SJCRH30 (cell line): Measurements from ENCODE around the gene CTNNA2. TPM values are rescaled to one million over a fixed set of nuclear protein-coding genes. Genes with fewer than 3 reads are reported as not detected.
A peak's percentile ranks its signal among the peaks of the same experiment; 100 is the strongest.

Experiments
- DNase-seq, 2 experiments: peaks; one replicate each; pipeline ENCODE4 v3.0.0-alpha.2; 2015 to 2020
- H3K27ac ChIP-seq: fragments of 250-450 bp; sonication (Bioruptor Pico); 2 replicates; pipeline ENCODE4 v1.5.1; 2020; ENCODE audit warnings: mild to moderate bottlenecking, moderate library complexity
- H3K27me3 ChIP-seq: fragments of 250-450 bp; sonication (Bioruptor Pico); 2 replicates; pipeline ENCODE4 v1.5.1; 2020; ENCODE audit warnings: mild to moderate bottlenecking, moderate library complexity
- H3K36me3 ChIP-seq: fragments of 250-450 bp; sonication (Bioruptor Pico); 2 replicates; pipeline ENCODE4 v1.5.1; 2020; ENCODE audit warnings: mild to moderate bottlenecking, moderate library complexity
- H3K4me1 ChIP-seq: fragments of 250-450 bp; sonication (Bioruptor Pico); 2 replicates; pipeline ENCODE4 v1.5.1; 2020; ENCODE audit warnings: mild to moderate bottlenecking, moderate library complexity
- H3K4me3 ChIP-seq: fragments of 250-450 bp; sonication (Bioruptor Pico); 2 replicates; pipeline ENCODE4 v1.5.1; 2020; ENCODE audit warnings: mild to moderate bottlenecking, moderate library complexity
- H3K9me3 ChIP-seq: fragments of 250-450 bp; sonication (Bioruptor Pico); replicated peaks from 2 replicates; pipeline ENCODE4 v1.5.1; 2020; ENCODE audit warnings: mild to moderate bottlenecking, moderate library complexity
- total RNA-seq: library from RNA; depleted of rRNA; stranded (reverse); fragments of >200 nt; shearing (Covaris generic); gene quantifications from 2 replicates; pipeline ENCODE4 v1.2.3, GENCODE V29; 2014

The CTNNA2 gene
- total RNA-seq, 1 experiment from 2014 or later = not detected

DNA sequence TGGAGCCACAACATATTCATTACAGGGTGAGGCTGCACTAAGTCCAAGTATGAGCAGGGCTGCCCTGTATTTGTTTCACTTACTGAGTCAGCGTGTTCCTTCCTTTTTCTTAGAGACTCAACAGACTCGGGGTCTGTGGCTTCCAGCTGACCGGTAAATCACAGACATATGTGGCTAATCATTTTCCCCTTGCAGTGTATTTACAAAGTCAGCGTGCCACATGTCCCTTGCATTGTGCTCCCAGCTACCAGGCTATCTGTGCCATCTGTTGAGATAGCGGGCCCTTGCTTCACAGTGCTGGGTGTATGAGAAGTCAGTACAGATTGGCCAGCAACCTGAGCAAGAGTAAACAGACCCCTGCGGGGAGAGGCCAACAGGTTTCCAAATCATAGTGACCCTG is 537.4 kb downstream of the CTNNA2 start:
- Histone ChIP-seq H3K27ac (no peak overlapping the region), H3K4me3 (no peak overlapping the region), H3K4me1 (no peaks in the 10 kb centered on the region), H3K9me3 (no peaks in the 10 kb centered on the region), H3K36me3 (no peaks in the 10 kb centered on the region), H3K27me3 (peaks cover 3% of the 10 kb centered on the region; the same call in 1 of the 2 replicates)
- no peak for DNase-seq

DNA sequence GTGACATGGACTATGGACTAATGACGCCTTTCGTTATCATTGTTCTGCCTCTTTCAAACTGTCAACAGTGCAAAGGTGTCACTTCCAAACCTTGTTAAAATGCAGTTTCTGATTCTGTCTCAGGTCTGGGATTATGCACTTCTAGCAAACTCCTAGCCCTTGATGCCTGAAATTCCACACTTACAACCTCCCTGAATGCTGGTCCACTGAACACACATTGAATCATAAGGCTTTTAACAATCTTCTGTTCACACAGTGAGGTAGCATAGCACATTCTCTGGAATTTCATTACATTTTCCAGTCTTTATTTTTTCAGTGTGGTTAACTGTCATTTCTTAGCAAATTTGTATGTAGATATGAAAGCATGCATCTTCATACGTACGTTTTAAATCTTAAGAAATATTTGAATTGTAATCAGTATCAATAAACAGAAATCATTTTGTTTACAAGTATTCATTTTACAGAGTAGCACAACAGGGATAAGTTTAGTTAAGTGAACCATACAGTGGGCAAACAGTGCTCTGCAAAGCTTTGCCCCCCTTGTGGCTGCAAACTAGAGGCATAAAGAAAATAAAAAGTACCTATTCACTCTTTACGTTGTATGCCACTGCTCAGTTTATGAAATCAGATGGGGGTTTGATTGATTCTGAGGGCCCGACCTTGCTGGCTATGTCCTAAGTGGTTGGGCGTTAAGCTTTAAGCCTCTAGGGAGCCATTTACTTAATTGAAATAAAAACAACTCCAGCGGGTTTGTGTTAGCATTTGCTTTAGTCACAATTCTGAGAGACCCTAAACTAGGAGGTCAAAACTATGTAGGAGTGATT is 540.9 kb downstream of the CTNNA2 start:
- DNase-seq = no peak
- peaks cover 3% of the 10 kb centered on the region; the same call in 1 of the 2 replicates for H3K27me3 ChIP-seq
- no peak overlapping the region for H3K4me3 ChIP-seq
- H3K36me3 ChIP-seq = no peaks in the 10 kb centered on the region
- no peaks in the 10 kb centered on the region for H3K4me1 ChIP-seq
- no peak overlapping the region for H3K27ac ChIP-seq
- H3K9me3 ChIP-seq = no peaks in the 10 kb centered on the region

DNA sequence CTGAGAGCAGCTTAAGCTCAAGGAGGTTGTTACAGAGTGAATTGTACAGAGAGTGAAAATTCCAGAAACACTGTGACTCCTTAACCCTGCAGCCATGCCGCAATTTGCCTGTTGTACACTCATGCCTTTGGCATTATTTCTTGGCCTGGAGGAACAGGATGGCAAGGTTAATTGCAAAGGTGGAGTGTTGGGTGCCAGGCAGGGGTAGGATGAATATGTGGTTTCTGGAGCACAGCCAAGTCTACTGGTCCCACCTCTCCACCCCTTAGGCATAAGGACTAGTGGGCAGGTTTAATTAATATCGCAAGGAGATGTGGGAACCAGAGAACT is 541.5 kb downstream of the CTNNA2 start:
- no peaks in the 10 kb centered on the region for H3K9me3 ChIP-seq
- no peak for DNase-seq

GRCh38 chr2:80057956-80058355 is 545.1 kb downstream of the CTNNA2 start:
- no peaks in the 10 kb centered on the region for H3K9me3 ChIP-seq
- no peaks in the 10 kb centered on the region for H3K4me1 ChIP-seq
- H3K36me3 ChIP-seq = no peaks in the 10 kb centered on the region
- H3K27ac ChIP-seq = no peak overlapping the region
- H3K27me3 ChIP-seq = peaks cover 3% of the 10 kb centered on the region; the same call in 1 of the 2 replicates
- DNase-seq = no peak
- H3K4me3 ChIP-seq = no peak overlapping the region

More for the DNA sequence above, 541.5 kb downstream of the CTNNA2 start:
- Histone ChIP-seq H3K4me1 (no peaks in the 10 kb centered on the region), H3K36me3 (no peaks in the 10 kb centered on the region), H3K4me3 (no peak overlapping the region), H3K27me3 (peaks cover 3% of the 10 kb centered on the region; the same call in 1 of the 2 replicates), H3K27ac (no peak overlapping the region)

- no peaks in the 10 kb centered on the region for H3K4me1 ChIP-seq
- H3K27ac ChIP-seq = no peak overlapping the region
- no peaks in the 10 kb centered on the region for H3K36me3 ChIP-seq
- no peaks in the 10 kb centered on the region for H3K9me3 ChIP-seq
- H3K4me3 ChIP-seq = no peak overlapping the region
- DNase-seq = no peak
- peaks cover 3% of the 10 kb centered on the region; the same call in 1 of the 2 replicates for H3K27me3 ChIP-seq
Observed at GRCh38 chr2:80058562-80058961, 545.7 kb downstream of the CTNNA2 start.

DNA sequence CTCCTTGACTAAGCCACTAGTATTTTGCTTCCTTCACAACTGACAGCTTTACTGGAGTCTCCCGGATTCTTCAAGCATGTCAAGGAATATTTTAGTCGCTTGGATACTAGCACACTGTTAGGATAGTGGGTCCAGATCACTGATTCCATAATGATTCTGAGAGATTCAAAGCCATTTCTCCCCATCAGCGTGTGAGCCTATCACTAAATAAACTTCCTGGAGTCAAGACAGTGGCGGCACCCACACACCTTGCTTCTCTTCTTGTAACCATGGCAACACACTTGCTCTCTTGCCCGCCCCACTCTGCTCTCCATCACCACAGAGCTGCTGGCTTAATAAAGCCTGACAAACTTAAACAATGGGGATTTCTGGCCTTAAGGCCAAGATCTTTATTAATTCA is 546.6 kb downstream of the CTNNA2 start:
- no peak overlapping the region for H3K27ac ChIP-seq
- DNase-seq = no peak
- H3K36me3 ChIP-seq = no peaks in the 10 kb centered on the region
- no peaks in the 10 kb centered on the region for H3K4me1 ChIP-seq
- no peaks in the 10 kb centered on the region for H3K9me3 ChIP-seq
- peaks cover under 1% of the 10 kb centered on the region; the same call in 1 of the 2 replicates for H3K27me3 ChIP-seq
- H3K4me3 ChIP-seq = no peak overlapping the region

DNA sequence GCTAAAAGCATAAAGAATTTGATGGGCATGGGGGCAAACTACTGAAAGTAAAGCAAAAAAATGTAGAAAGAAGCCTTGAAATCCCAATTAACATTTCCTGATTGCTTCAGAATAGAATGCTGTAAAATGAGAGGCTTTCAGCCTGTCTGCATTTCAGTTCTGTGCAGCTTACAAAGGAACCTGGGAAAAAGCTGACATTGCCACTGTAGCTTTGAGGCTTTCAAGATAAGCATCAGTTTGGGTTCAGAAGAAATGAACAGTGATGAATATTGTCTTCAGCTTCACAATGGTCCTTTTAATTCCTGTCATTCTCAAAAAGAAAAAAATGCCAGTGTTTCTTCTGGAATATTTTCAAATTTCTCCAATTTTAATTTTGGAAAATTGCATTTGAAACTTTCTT is 549.0 kb downstream of the CTNNA2 start:
- H3K4me1 ChIP-seq = no peaks in the 10 kb centered on the region
- H3K4me3 ChIP-seq = no peak overlapping the region
- H3K27me3 ChIP-seq = no peaks in the 10 kb centered on the region; the same call in 1 of the 2 replicates
- no peaks in the 10 kb centered on the region for H3K36me3 ChIP-seq
- H3K9me3 ChIP-seq = no peaks in the 10 kb centered on the region
- DNase-seq = no peak
- no peak overlapping the region for H3K27ac ChIP-seq

DNA sequence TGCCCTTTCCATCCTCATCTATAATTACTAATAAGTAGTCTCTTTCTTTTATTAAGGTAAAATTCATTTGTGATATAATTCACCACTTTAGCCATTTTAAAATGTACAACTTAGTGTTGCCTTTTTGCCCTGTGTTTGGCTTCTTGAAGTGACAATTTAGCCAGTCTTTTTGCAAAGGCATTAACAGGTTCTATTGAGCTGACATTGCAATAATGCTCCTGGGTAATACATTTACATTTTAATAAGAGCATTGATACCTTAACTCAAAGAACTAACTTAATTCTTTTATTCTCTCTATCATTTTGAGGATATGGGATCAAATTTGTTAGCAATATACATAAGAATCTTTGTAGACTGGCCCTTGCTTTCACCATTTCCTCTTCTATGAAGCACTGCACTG is 549.4 kb downstream of the CTNNA2 start:
- H3K36me3 ChIP-seq = no peaks in the 10 kb centered on the region
- H3K9me3 ChIP-seq = no peaks in the 10 kb centered on the region
- DNase-seq = no peak
- H3K27me3 ChIP-seq = no peaks in the 10 kb centered on the region; the same call in 1 of the 2 replicates
- H3K4me1 ChIP-seq = no peaks in the 10 kb centered on the region
- no peak overlapping the region for H3K4me3 ChIP-seq
- no peak overlapping the region for H3K27ac ChIP-seq

- no peak overlapping the region for H3K27ac ChIP-seq
- no peak overlapping the region for H3K4me3 ChIP-seq
- no peaks in the 10 kb centered on the region for H3K36me3 ChIP-seq
- H3K4me1 ChIP-seq = no peaks in the 10 kb centered on the region
- no peaks in the 10 kb centered on the region for H3K9me3 ChIP-seq
- no peaks in the 10 kb centered on the region; the same call in 1 of the 2 replicates for H3K27me3 ChIP-seq
- no peak for DNase-seq
Observed at GRCh38 chr2:80068038-80068731, 555.3 kb downstream of the CTNNA2 start.

GRCh38 chr2:80070587-80070986 is 557.7 kb downstream of the CTNNA2 start:
- Histone ChIP-seq H3K36me3 (no peaks in the 10 kb centered on the region), H3K4me1 (no peaks in the 10 kb centered on the region), H3K27me3 (no peaks in the 10 kb centered on the region; the same call in 1 of the 2 replicates), H3K27ac (no peak overlapping the region), H3K4me3 (no peak overlapping the region), H3K9me3 (no peaks in the 10 kb centered on the region)
- no peak for DNase-seq

DNA sequence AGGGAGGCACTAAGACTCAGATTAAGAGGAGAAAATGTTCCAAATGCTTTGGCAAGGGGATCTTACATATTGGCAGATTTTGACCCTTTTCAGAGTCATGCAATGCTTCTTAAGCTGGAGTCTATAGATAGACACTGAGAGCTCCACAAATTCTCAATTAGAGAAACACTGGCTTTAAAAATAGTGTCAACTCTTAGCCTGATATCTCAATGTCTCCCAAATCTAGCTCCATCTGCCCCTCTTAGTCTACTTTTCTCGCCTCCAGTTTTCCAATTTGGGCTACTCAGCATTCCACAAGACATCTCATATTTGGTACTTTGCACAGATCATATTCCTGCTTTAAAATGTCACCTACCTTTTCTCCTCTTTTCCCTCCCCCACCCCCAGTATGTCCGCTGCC is 559.1 kb downstream of the CTNNA2 start:
- Histone ChIP-seq H3K9me3 (no peaks in the 10 kb centered on the region), H3K27me3 (no peaks in the 10 kb centered on the region), H3K36me3 (no peaks in the 10 kb centered on the region), H3K27ac (no peak overlapping the region), H3K4me3 (no peak overlapping the region), H3K4me1 (no peaks in the 10 kb centered on the region)
- no peak for DNase-seq

GRCh38 chr2:80073134-80073561 is 560.3 kb downstream of the CTNNA2 start:
- no peaks in the 10 kb centered on the region for H3K36me3 ChIP-seq
- H3K27ac ChIP-seq = no peak overlapping the region
- DNase-seq = peak; percentile 34 to 74
- no peaks in the 10 kb centered on the region for H3K9me3 ChIP-seq
- H3K27me3 ChIP-seq = no peaks in the 10 kb centered on the region
- H3K4me1 ChIP-seq = no peaks in the 10 kb centered on the region
- H3K4me3 ChIP-seq = no peak overlapping the region

DNA sequence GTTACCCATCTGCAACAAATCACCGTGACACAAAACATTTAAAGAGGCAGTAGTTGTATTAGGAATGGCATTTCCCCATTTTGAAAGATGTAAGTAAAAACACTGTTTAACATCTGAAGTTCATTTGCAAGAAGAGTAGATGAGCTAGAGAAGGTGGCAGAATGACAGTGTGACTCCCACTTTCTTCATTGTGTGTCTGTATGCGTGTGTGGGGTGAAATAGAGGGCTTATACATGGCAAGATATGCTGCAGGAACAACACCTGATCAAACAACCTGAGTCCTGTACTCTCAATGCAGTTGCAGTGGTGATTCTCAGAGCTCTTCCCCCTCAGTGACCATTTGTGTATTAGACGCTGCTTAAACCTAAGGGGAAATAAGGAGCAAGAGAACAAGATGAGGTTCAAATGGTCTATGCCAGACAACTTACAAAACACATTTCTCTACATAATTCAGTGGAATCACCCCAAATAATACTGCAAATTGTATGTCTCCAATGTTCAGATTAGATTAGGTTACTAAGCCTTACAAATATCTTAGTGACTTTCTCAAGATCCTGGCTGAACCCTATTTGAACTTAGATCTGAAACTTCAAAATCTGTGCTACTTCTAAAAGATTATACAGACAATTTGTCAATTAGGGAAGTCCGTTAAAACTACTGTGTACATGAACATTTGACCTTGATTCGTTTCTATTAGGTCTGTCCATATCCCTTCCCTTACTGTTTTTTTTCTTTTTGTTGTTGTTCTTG is 561.6 kb downstream of the CTNNA2 start:
- no peak overlapping the region for H3K27ac ChIP-seq
- no peak for DNase-seq
- no peaks in the 10 kb centered on the region for H3K4me1 ChIP-seq
- no peaks in the 10 kb centered on the region for H3K9me3 ChIP-seq
- no peaks in the 10 kb centered on the region for H3K36me3 ChIP-seq
- H3K4me3 ChIP-seq = no peak overlapping the region
- H3K27me3 ChIP-seq = no peaks in the 10 kb centered on the region

DNA sequence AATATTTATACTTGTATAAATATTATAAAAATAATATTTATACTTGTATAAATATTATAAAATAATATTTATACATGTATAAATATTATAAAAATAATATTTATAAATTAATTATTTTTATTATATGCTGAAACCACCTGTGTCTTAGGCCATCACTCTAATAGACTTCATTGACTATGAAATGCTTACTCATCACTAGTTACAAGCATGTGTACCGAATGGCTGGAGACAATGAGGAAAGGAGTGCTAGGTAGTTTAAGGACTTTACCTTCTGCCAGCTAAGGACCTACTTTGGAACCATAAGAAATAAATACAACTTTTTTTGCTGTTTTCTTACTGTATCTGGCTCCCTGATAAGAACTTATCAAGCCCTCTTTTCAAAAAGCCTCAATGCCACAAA is 562.9 kb downstream of the CTNNA2 start:
- no peak for DNase-seq
- Histone ChIP-seq H3K27ac (no peak overlapping the region), H3K9me3 (no peaks in the 10 kb centered on the region), H3K27me3 (peaks cover 7% of the 10 kb centered on the region; the same call in 1 of the 2 replicates), H3K36me3 (no peaks in the 10 kb centered on the region), H3K4me1 (no peaks in the 10 kb centered on the region), H3K4me3 (no peak overlapping the region)
